Activated CD4-positive, alpha-beta T cell treated with anti-CD3 and anti-CD28 coated beads for 48 hours (primary cell): ENCODE data around the gene ZNF331.

Experiments used
- DNase-seq: peaks from one replicate; pipeline ENCODE4 v3.0.0-alpha.2; 2020

ZNF331 gene

GRCh38 chr19:53521373-53522202, 16.4 kb upstream of the ZNF331 start:
- DNase-seq, result peak; percentile 29

GRCh38 chr19:53525922-53526321, 12.0 kb upstream of the ZNF331 start:
- DNase-seq, result no peak

GRCh38 chr19:53530622-53531021, 7.3 kb upstream of the ZNF331 start:
- no peak for DNase-seq

GRCh38 chr19:53531457-53531856, 6.5 kb upstream of the ZNF331 start:
- DNase-seq, result no peak

GRCh38 chr19:53532362-53532761, 5.6 kb upstream of the ZNF331 start:
- DNase-seq, result no peak

GRCh38 chr19:53536225-53536548, 1.8 kb upstream of the ZNF331 start:
- no peak for DNase-seq

- no peak for DNase-seq
These were observed 824 bp upstream of the ZNF331 start for GRCh38 chr19:53537121-53537520.

GRCh38 chr19:53538378-53539109, 599 bp downstream of the ZNF331 start:
- no peak for DNase-seq

GRCh38 chr19:53540091-53540490, 2.1 kb downstream of the ZNF331 start:
- DNase-seq, result no peak

- DNase-seq, result no peak
These were observed 4.0 kb downstream of the ZNF331 start for GRCh38 chr19:53541971-53542370.

GRCh38 chr19:53545271-53546065, 7.5 kb downstream of the ZNF331 start:
- DNase-seq, result no peak

- no peak for DNase-seq
These were observed 9.0 kb downstream of the ZNF331 start for GRCh38 chr19:53546758-53547513.

- DNase-seq, result no peak
These were observed 11.4 kb downstream of the ZNF331 start for GRCh38 chr19:53549340-53549739.

GRCh38 chr19:53552001-53552721, 14.2 kb downstream of the ZNF331 start:
- no peak for DNase-seq

GRCh38 chr19:53553156-53553555, 15.2 kb downstream of the ZNF331 start:
- no peak for DNase-seq

- DNase-seq, result peak; percentile 92
These were observed 16.2 kb downstream of the ZNF331 start for GRCh38 chr19:53553865-53554791.

GRCh38 chr19:53554804-53555203, 16.9 kb downstream of the ZNF331 start:
- DNase-seq, result no peak

- no peak for DNase-seq
These were observed 17.4 kb downstream of the ZNF331 start for GRCh38 chr19:53555352-53555751.

GRCh38 chr19:53571339-53571738, 33.4 kb downstream of the ZNF331 start:
- DNase-seq, result no peak

GRCh38 chr19:53576941-53577653, 39.2 kb downstream of the ZNF331 start:
- DNase-seq, result no peak
